CMK (cell line): ENCODE measurements around the gene CDKN1C.

Source experiments
- DNase-seq: peaks from one replicate; pipeline ENCODE4 v3.0.0-alpha.2; 2010; ENCODE audit warnings: low read depth

CDKN1C gene

DNA sequence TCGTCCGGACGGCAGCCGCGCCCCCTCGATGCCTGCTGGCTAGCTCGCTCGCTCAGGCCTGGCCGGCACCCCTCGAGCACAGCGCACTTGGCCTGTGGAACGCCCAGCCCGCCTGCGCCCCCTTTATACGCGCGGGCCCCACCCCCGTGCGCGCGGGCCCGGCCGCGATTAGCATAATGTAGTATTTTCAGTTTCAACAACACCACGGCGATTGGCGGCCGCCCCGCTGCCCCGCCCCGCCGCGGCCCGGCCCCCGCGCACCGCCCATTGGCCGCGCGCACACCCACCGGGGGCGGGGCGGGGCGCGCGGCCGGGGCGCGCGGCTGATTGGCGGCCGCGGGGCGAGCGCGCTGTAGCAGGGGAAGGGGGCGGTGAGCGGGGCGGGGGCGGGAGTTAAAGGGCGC is at the start of gene CDKN1C:
TSS of gene CDKN1C (minus strand) at position 98 of the 404 bp plus-strand sequence. CDS start 319 bp downstream, outside the sequence.
- DNase-seq: no peak

DNA sequence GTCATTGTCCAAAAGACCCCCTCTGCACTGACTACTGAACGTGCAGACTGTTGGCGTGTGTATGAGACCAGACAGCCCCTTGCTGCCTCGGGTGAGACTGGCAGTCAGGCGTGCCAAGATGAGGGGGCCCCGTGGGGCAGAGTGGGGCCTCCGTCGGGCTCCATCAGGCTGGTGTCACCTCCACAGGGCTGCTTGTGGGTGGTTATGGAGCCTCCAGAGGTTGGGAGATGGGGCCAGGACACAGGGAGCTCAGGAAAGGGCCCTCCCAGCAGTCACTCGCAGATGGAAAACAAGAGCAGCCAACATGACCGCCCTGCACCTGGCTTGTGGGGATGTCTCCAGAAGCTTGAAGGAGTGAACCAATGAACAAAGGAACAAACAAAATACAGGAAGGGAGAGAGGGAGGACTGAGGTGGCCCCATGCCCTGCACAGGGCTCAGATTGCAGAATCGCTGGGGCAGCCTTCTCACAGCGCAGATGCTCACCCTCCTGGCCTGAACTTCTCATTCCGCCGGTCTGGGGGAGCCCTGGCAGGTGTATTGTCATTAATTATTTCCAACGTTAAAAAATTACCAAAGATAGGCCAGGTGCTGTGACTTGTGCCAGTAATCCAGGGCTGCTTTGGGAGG is 49.1 kb upstream of the CDKN1C start:
- no peak for DNase-seq

DNA sequence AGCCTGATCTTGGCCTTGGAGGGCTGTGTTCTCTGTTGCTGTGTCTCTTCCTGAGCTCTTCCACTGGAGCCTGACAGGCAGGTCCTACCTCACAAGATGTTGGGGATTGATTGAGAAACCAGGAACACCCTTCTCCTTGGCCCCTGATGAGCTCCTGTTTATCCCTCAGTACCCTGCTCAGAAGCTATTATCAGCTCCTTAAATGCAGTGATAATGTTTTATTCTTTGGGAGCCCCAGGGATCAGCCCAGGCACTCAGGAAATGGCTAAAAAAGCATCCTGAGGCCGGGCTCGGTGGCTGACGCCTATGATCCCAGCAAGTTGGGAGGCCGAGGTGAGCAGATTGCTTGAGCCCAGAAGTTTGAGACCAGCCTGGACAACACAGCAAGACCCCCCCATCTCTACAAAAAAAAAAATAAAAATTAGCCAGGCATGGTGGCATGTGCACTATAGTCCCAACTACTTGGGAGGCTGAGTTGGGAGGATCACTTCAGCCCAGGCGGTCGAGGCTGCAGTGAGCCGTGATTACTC is 48.5 kb upstream of the CDKN1C start:
- DNase-seq: no peak

GRCh38 chr11:2933375-2934020 is 47.9 kb upstream of the CDKN1C start:
- DNase-seq: peak; percentile 42

DNA sequence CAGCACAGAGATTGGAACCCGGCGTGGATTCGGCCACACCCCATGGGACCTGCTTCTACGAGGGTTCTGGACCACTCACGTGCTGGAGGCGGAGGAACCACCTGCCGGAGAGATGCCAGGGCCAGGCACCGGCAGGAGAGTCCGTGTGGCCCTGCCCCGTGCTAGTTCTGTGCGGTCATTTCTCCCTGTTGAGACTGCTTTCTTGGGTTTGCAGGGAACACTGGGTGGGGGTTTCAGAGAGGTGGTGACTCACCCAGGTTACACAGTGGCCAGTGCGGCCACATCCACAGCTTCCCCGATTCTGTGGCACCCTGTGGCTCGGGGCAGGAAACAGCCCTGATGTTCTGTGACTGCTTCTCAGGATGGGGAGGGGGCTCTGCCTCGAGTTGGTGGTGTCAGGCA is 47.3 kb upstream of the CDKN1C start:
- no peak for DNase-seq

DNA sequence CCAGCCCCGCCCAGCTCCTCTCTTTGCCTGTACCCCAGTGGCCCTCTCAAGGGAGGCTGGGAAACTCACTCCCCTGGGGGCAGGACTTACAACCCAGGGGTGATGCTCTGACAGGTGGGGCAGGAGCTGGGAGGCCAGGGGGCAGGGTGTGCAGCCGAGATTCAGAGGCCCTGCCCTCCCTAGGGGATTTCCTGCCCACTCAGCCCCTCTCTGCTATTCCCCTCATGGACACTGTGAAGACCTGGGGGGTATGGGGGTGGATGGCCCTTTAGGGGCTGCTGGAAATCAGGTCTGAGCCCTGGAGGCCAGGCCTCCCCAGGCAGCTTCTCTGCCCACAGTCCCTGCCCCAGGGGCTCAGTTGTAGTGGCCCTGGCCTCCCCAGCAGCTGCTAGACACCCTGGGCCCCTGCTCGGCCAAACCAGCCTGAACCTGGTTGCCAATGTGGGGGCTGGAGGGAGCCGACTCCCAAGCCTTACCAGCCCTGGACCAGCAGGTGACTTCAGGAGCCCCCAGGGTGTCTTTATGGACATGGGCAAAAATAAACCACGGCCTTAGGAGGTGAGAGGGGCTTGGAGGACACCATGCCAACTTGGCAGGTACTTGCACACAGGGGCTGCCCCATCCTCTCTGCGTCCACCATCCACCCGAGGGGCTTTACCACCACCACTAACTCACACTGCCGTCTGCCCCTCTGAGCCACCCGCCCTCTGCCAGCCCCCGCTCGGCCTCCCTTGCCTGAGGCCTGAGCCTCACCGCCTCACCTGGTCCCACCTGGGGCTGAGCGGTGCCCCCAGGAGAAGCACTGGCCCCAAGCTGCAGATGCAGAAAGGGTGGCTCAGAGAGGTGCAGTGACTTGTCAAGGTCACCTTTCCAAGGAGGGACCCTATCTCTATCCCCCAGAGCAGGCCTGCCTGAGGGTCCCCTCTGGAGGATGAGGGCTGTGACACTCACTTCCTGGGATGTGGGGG is 46.5 kb upstream of the CDKN1C start:
- no peak for DNase-seq

GRCh38 chr11:2931420-2931746 is 45.8 kb upstream of the CDKN1C start:
- DNase-seq: no peak

GRCh38 chr11:2930704-2931419 is 45.3 kb upstream of the CDKN1C start:
- no peak for DNase-seq

DNA sequence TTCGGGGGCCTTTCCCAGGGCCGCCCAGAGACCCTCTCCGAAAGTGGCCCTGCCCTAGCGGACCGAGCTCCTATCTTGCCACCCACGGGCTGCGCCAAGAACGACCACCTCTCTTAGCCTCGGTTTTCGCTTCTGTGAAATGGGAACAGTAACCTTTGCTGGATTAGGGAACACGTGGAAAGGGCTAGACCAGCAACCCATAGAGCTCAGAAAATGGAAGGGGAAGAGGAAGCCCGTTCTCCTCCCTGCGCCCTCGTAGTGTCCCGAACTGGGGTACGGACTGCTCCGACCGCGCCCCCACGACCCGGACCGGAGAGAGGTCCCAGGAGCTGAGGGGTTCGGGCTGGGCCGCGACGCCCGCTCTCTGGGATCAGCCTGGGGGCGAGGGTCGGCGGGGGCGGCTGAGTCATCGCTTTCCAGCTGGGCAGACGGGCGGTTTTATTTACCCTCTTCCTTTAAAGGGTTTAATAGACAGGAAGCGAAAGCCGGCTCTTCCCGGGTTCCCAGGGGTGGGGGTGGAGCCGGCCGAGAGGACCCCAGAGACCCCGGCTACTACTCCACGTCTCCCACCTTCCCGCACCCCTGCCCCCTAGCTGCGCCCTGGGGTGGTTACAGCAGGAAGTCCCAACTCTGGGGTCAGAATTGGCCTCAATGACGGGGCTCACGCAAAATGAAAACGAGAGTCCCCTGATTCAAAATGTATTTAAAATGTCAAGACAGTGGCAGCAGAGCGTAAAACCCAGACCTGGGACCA is 44.6 kb upstream of the CDKN1C start:
- DNase-seq: no peak

DNA sequence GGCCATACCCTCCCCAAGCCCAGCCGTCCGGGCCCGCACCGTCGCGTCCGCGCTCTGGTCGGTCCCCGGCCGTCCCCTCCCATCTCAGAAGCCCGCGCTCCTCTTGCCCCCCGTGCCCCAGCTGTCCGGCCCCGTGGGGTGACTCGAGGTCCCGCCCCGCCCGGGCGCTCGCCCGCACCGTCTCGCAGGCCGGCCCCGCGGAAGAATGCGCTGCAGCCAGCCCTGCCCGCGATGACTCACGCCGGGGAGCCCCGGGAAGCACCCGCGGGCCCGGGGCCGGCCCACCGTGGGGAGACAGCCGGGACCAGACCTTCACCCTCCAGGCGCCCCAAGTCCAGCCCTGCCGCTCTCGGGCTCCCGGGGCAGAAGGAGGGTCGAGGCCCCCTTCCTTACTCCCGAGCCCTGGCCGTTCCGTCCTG is 44.0 kb upstream of the CDKN1C start:
- no peak for DNase-seq

DNA sequence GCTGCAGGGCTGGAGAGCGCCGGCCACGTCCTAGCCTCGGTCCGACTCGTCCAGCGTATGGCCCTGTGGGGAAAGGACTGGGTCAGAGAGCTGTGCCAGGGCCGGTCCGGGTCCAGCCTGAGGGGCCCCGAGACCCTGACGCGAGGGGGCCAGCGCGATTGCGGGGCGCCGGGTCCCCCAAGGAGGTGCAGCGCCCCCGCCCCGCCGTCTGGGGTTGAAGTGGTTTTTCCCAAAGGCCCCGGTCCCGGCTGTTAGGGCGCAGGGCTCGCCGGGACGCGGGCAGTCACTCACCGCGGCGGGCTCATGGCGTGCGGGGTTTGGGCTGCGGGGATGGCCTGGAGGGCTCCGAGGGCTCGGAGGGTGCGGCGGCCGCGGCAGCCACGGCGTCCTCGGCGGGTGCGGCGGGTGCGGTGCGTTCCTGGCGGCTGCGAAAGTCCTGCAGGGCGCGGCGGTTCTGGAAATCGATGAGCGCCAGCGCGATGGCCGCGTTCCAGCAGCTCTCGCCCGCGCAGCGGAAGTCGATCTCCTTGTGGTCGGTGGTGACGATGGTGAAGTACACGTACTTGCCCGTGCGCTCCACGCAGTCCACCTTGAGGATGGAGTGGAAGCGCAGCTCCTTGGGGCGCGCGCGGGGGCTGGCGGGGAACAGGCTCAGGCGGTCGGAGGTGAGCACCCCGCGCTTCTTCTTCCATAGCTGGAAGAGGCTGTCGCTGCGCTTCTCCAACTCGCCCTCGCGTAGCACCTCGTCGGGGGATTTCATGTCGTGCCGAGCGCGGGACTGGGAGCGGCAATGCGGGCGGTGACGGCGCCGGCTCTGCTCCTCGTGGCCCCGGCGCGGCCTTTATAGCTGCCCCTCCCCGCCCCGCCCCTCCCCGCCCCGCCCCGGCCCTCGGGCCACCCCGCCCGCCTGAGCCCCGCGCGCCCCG is 43.3 kb upstream of the CDKN1C start, which contains the start of gene PHLDA2:
TSS of gene PHLDA2 (minus strand) at position 816 of the 926 bp plus-strand sequence. CDS start at position 760, 56 bp downstream.
- DNase-seq: no peak

- no peak for DNase-seq
Measured at GRCh38 chr11:2927851-2928604, 42.5 kb upstream of the CDKN1C start.

GRCh38 chr11:2927121-2927800 is 41.7 kb upstream of the CDKN1C start:
- DNase-seq: no peak

DNA sequence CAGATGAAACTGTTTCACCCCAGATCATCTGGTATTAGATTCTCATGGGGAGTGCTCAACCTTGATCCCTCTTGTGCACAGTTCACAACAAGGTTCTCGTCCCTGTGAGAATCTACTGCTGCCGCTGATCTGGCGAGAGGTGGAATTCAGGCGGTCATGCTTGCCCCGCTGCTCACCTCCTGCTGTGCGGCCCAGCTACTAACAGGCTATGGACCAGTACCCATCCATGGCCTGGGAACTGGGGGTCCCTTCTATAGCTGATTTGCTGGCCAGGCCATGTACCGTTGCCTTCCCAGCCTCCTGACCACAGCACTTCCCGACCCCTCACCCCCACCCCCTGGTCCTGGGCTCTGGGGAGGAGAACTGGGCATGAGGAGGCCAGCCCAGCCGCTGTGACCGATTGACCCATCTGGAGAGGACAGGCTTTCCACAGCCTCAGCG is 41.1 kb upstream of the CDKN1C start:
- DNase-seq: no peak

- no peak for DNase-seq
Measured at GRCh38 chr11:2924821-2925675, 39.5 kb upstream of the CDKN1C start.

DNA sequence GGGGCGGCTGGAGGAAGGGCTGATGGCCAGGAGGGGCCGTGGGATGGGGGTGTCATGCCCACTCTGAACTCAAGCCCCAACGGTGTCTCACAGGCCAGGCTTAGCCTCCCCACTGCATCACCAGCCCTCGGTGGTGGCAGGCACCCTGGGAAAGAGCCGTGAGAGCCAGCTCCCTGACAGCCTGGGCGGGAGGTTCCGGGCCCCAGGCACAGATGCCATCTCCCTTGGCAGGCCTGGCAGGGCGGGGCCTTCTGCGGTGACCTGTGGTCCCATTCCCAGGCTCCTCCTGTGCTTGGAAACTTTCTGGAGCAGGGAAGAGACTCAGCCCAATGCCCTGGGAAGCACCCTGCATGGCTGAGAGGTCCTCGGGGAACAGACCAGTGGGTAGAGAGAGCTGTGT is 38.8 kb upstream of the CDKN1C start:
- DNase-seq: no peak
